GM19463 (cell line): ENCODE measurements around the gene C19orf44.
"Not testable (repeated sequence)": the region's sequence is repeated elsewhere in the genome, so short reads cannot be mapped to it uniquely, and the experiment has no call there.

Source experiments
- ATAC-seq: cut with Tn5 transposase; IDR thresholded peaks from one replicate; pipeline ENCODE4 v1.9.1; 2021; ENCODE audit warnings: mild to moderate bottlenecking, moderate library complexity; ENCODE audit not compliant: unreplicated experiment

The C19orf44 gene

GRCh38 chr19:16466802-16467427 is 29.3 kb upstream of the C19orf44 start:
- not testable (repeated sequence) for ATAC-seq

GRCh38 chr19:16467581-16467980 is 28.6 kb upstream of the C19orf44 start:
- no peak for ATAC-seq

- ATAC-seq, result no peak
These were observed 25.7 kb upstream of the C19orf44 start for GRCh38 chr19:16470541-16470910.

- peak; percentile 14 for ATAC-seq
These were observed 25.0 kb upstream of the C19orf44 start for GRCh38 chr19:16470911-16471811.

- ATAC-seq, result not testable (repeated sequence)
These were observed 23.7 kb upstream of the C19orf44 start for GRCh38 chr19:16472559-16472899.

GRCh38 chr19:16472992-16473391 is 23.2 kb upstream of the C19orf44 start:
- ATAC-seq, result no peak

- no peak for ATAC-seq
These were observed 22.3 kb upstream of the C19orf44 start for GRCh38 chr19:16473875-16474392.

- no peak for ATAC-seq
These were observed 19.8 kb upstream of the C19orf44 start for GRCh38 chr19:16476401-16476800.

GRCh38 chr19:16477311-16477710 is 18.9 kb upstream of the C19orf44 start:
- ATAC-seq, result no peak

GRCh38 chr19:16482745-16483144 is 13.4 kb upstream of the C19orf44 start:
- ATAC-seq, result no peak

- ATAC-seq, result not testable (repeated sequence)
These were observed 9.7 kb upstream of the C19orf44 start for GRCh38 chr19:16486476-16486875.

- no peak for ATAC-seq
These were observed 404 bp downstream of the C19orf44 start for GRCh38 chr19:16496613-16496983.

GRCh38 chr19:16497042-16497441 is 848 bp downstream of the C19orf44 start:
- no peak for ATAC-seq

- ATAC-seq, result no peak
These were observed 1.6 kb downstream of the C19orf44 start for GRCh38 chr19:16497837-16498236.

- ATAC-seq, result no peak
These were observed 8.1 kb downstream of the C19orf44 start for GRCh38 chr19:16504271-16504670.

- not testable (repeated sequence) for ATAC-seq
These were observed 10.0 kb downstream of the C19orf44 start for GRCh38 chr19:16506161-16506560.

GRCh38 chr19:16506961-16507360 is 10.8 kb downstream of the C19orf44 start:
- ATAC-seq, result no peak

GRCh38 chr19:16508546-16508945 is 12.4 kb downstream of the C19orf44 start:
- no peak for ATAC-seq

GRCh38 chr19:16509141-16510061 is 13.2 kb downstream of the C19orf44 start:
- no peak for ATAC-seq

GRCh38 chr19:16512611-16513010 is 16.4 kb downstream of the C19orf44 start:
- not testable (repeated sequence) for ATAC-seq

- no peak for ATAC-seq
These were observed 18.3 kb downstream of the C19orf44 start for GRCh38 chr19:16514383-16515019.
